H4 (cell line): ENCODE measurements around the gene MAPK6. TPM values are rescaled to one million over a fixed set of nuclear protein-coding genes. Genes with fewer than 3 reads are reported as not detected.

Source experiments
- DNase-seq: peaks from one replicate; pipeline ENCODE4 v3.0.0-alpha.2; 2015; ENCODE audit warnings: low spot score
- total RNA-seq: library from RNA; depleted of rRNA; stranded (reverse); fragments of >200 nt; shearing (Covaris generic); gene quantifications from 2 replicates; pipeline ENCODE4 v1.2.3, GENCODE V29; 2014; rRNA removed

The MAPK6 gene
- total RNA-seq, 1 experiment from 2014 or later, result 54.7 TPM

GRCh38 chr15:52102463-52102862 lies 83.4 kb downstream of the MAPK6 start:
- DNase-seq, result peak; percentile 47

GRCh38 chr15:52103217-52104207 lies 84.5 kb downstream of the MAPK6 start:
- peak; percentile 80 for DNase-seq

- no peak for DNase-seq
Observed at GRCh38 chr15:52104532-52105004, 85.5 kb downstream of the MAPK6 start.

- no peak for DNase-seq
Observed at GRCh38 chr15:52105846-52106245, 86.8 kb downstream of the MAPK6 start.

GRCh38 chr15:52106641-52107040 lies 87.6 kb downstream of the MAPK6 start:
- DNase-seq, result no peak

GRCh38 chr15:52107238-52107637 lies 88.2 kb downstream of the MAPK6 start:
- DNase-seq, result no peak

GRCh38 chr15:52109559-52110451 lies 90.8 kb downstream of the MAPK6 start:
- no peak for DNase-seq

GRCh38 chr15:52111517-52112202 lies 92.6 kb downstream of the MAPK6 start:
- no peak for DNase-seq

- no peak for DNase-seq
Observed at GRCh38 chr15:52112203-52112750, 93.3 kb downstream of the MAPK6 start.

- no peak for DNase-seq
Observed at GRCh38 chr15:52113235-52113634, 94.2 kb downstream of the MAPK6 start.

- DNase-seq, result no peak
Observed at GRCh38 chr15:52113708-52114107, 94.7 kb downstream of the MAPK6 start.

- DNase-seq, result no peak
Observed at GRCh38 chr15:52114261-52115055, 95.4 kb downstream of the MAPK6 start.

- no peak for DNase-seq
Observed at GRCh38 chr15:52115598-52116427, 96.8 kb downstream of the MAPK6 start.

Other genes with a start within 250 kb of the MAPK6 start
- gene TMOD3, start 189.6 kb upstream of the MAPK6 start, total RNA-seq, result 21.2 and 22.5 TPM in 2 replicates
- 24.2 and 31.9 TPM in 2 replicates for gene LEO1, start 47.4 kb upstream of the MAPK6 start, total RNA-seq
- not detected in 2 replicates for gene BCL2L10, start 93.6 kb downstream of the MAPK6 start, total RNA-seq
- 12.9 and 25.6 TPM in 2 replicates for gene GNB5, start 172.2 kb downstream of the MAPK6 start, total RNA-seq